ENCODE data around the gene ALPG. TPM values are rescaled to one million over a fixed set of nuclear protein-coding genes. Genes with fewer than 3 reads are reported as not detected.
"Not testable (repeated sequence)": the region's sequence is repeated elsewhere in the genome, so short reads cannot be mapped to it uniquely, and the experiment has no call there.

The ALPG gene
- total and polyA plus RNA-seq, 2 donors (not counting 1 experiment from before 2014, with no cell fraction given), result not detected

GRCh38 chr2:232408269-232408668, 1.6 kb downstream of the ALPG start:
- intact Hi-C loops (cut with micrococcal nuclease); H4K20me1 ChIP-seq (ENCODE audit: control insufficient read depth, insufficient read depth, low read length, poor library complexity, severe bottlenecking); H3K9me3 Mint-ChIP-seq (ENCODE audit: insufficient read depth); CTCF ChIA-PET; H3K27me3 Mint-ChIP-seq; ATAC-seq (ENCODE audit: low read depth); H2AFZ ChIP-seq (ENCODE audit: insufficient read depth, low read depth, low read length, poor library complexity, severe bottlenecking); H3K9ac ChIP-seq (ENCODE audit: low read length); H3K4me3 ChIP-seq (ENCODE audit: control extremely low read depth in 1 of 5, extremely low read depth in 1 of 5, insufficient read depth in 1 of 5, low read depth in 2 of 5, low read length in 4 of 5); DNase-seq; POLR2A ChIA-PET; H3K27me3 ChIP-seq (replicated peaks in 1 of 4; ENCODE audit: control extremely low read depth in 1 of 4, control insufficient read depth in 3 of 4, insufficient read depth in 4 of 4, low read length in 3 of 4); H3K79me2 ChIP-seq (ENCODE audit: control insufficient read depth, insufficient read depth, low read length); H3K36me3 ChIP-seq (replicated peaks in 1 of 2; ENCODE audit: control extremely low read depth in 1 of 2, control insufficient read depth in 1 of 2, extremely low read depth in 1 of 2, insufficient read depth in 2 of 2, low read length in 1 of 2); H3K27ac ChIP-seq (ENCODE audit: low read length in 2 of 2); H3K4me1 ChIP-seq (ENCODE audit: control insufficient read depth in 2 of 2, insufficient read depth in 2 of 2, low read length in 2 of 2); H3K4me1 Mint-ChIP-seq; H3K27ac Mint-ChIP-seq; H3K4me2 ChIP-seq (replicated peaks; ENCODE audit: low read depth, low read length, poor library complexity, severe bottlenecking); H3K4me3 Mint-ChIP-seq; H3K9me3 ChIP-seq (ENCODE audit: control extremely low read depth in 1 of 3, control insufficient read depth in 2 of 3, insufficient read depth in 1 of 3, low read length in 2 of 3): not testable (repeated sequence)
- 88% methylated on average over 8 of the region's 10 CpGs for WGBS (ENCODE audit: insufficient coverage)

- CTCF ChIA-PET; H3K36me3 ChIP-seq (replicated peaks in 1 of 2; ENCODE audit: control extremely low read depth in 1 of 2, control insufficient read depth in 1 of 2, extremely low read depth in 1 of 2, insufficient read depth in 2 of 2, low read length in 1 of 2); DNase-seq; H3K27ac Mint-ChIP-seq; H3K4me3 Mint-ChIP-seq; H3K4me1 ChIP-seq (ENCODE audit: control insufficient read depth in 2 of 2, insufficient read depth in 2 of 2, low read length in 2 of 2); H3K4me2 ChIP-seq (replicated peaks; ENCODE audit: low read depth, low read length, poor library complexity, severe bottlenecking); H4K20me1 ChIP-seq (ENCODE audit: control insufficient read depth, insufficient read depth, low read length, poor library complexity, severe bottlenecking); H3K27ac ChIP-seq (ENCODE audit: low read length in 2 of 2); ATAC-seq (ENCODE audit: low read depth); H2AFZ ChIP-seq (ENCODE audit: insufficient read depth, low read depth, low read length, poor library complexity, severe bottlenecking); H3K9me3 Mint-ChIP-seq (ENCODE audit: insufficient read depth); H3K79me2 ChIP-seq (ENCODE audit: control insufficient read depth, insufficient read depth, low read length); intact Hi-C loops (cut with micrococcal nuclease); H3K4me3 ChIP-seq (ENCODE audit: control extremely low read depth in 1 of 5, extremely low read depth in 1 of 5, insufficient read depth in 1 of 5, low read depth in 2 of 5, low read length in 4 of 5); H3K27me3 ChIP-seq (replicated peaks in 1 of 4; ENCODE audit: control extremely low read depth in 1 of 4, control insufficient read depth in 3 of 4, insufficient read depth in 4 of 4, low read length in 3 of 4); H3K9me3 ChIP-seq (ENCODE audit: control extremely low read depth in 1 of 3, control insufficient read depth in 2 of 3, insufficient read depth in 1 of 3, low read length in 2 of 3); POLR2A ChIA-PET; H3K9ac ChIP-seq (ENCODE audit: low read length): not testable (repeated sequence)
- WGBS (ENCODE audit: insufficient coverage), result 90% methylated on average over 26 of the region's 40 CpGs
- Mint-ChIP-seq H3K4me1 (peaks cover 10% of the 10 kb centered on the region), H3K27me3 (peaks cover 20% of the 10 kb centered on the region)
Observed at GRCh38 chr2:232409617-232410016, 3.0 kb downstream of the ALPG start.
